ENCODE results near the gene HSPA1A. TPM values are rescaled to one million over a fixed set of nuclear protein-coding genes. Genes with fewer than 3 reads are reported as not detected.

HSPA1A gene
- total and polyA plus RNA-seq, 4 donors, result 28.8 to 120 (median 77.6) TPM

- no peak for DNase-seq (ENCODE audit: low spot score)
- no peak for TF ChIP-seq JUND (IDR thresholded peaks at IDR 0.05)
- no peak for TF ChIP-seq REST (IDR thresholded peaks at IDR 0.05)
- TF ChIP-seq SP1 (IDR thresholded peaks at IDR 0.05), result no peak
- TF ChIP-seq HNF4A (conservative IDR thresholded peaks at IDR 0.05), result no peak
- no peak for TF ChIP-seq ATF3 (IDR thresholded peaks at IDR 0.05)
- TF ChIP-seq MAX (IDR thresholded peaks at IDR 0.05), result no peak
- no peak for TF ChIP-seq RAD21 (IDR thresholded peaks at IDR 0.05)
- TF ChIP-seq CTCF (IDR thresholded peaks at IDR 0.05; ENCODE audit: low read depth, low read length, missing input control), result no peak
- TF ChIP-seq YY1 (IDR thresholded peaks at IDR 0.05), result no peak
- no peak for TF ChIP-seq GABPA (IDR thresholded peaks at IDR 0.05 in 1 of 2, conservative IDR thresholded peaks at IDR 0.05 in 1 of 2)
- no peak for TF ChIP-seq FOXA2 (IDR thresholded peaks at IDR 0.05)
- H3K4me3 ChIP-seq (ENCODE audit: low read depth in 1 of 3, low read length in 3 of 3), result no peak overlapping the region
- WGBS, result 75% methylated on average over 4 of the region's 4 CpGs
- H3K27ac ChIP-seq (ENCODE audit: low read depth in 1 of 2, low read length in 2 of 2), result no peak overlapping the region
- no peaks in the 10 kb centered on the region for H3K36me3 ChIP-seq (ENCODE audit: control insufficient read depth in 4 of 4, insufficient read depth in 3 of 4, low read depth in 1 of 4, low read length in 3 of 4)
- H3K9me3 ChIP-seq (ENCODE audit: control insufficient read depth in 4 of 4, low read length in 3 of 4), result no peaks in the 10 kb centered on the region
- peaks cover 2 to 19% (median 7%) of the 10 kb centered on the region in 4 donors for H3K4me1 ChIP-seq (ENCODE audit: control insufficient read depth in 4 of 4, insufficient read depth in 4 of 4, low read length in 3 of 4)
- H3K9ac ChIP-seq (ENCODE audit: low read depth in 1 of 2, low read length in 2 of 2), result no peak overlapping the region
- no peaks in the 10 kb centered on the region for H3K27me3 ChIP-seq (ENCODE audit: control insufficient read depth in 4 of 4, insufficient read depth in 4 of 4, low read length in 3 of 4)
These were observed 10.2 kb downstream of the HSPA1A start for GRCh38 chr6:31825553-31825952.

GRCh38 chr6:31826793-31827285 lies 11.5 kb downstream of the HSPA1A start:
- H3K27me3 ChIP-seq (ENCODE audit: control insufficient read depth in 4 of 4, insufficient read depth in 4 of 4, low read length in 3 of 4), result no peaks in the 10 kb centered on the region
- 38% methylated on average over 13 of the region's 13 CpGs for WGBS
- H3K27ac ChIP-seq (ENCODE audit: low read depth in 1 of 2, low read length in 2 of 2), result peak overlapping the region; percentile 73 to 86
- TF ChIP-seq FOXA2 (IDR thresholded peaks at IDR 0.05), result peak; percentile 4
- no peak for TF ChIP-seq NR2F2 (IDR thresholded peaks at IDR 0.05)
- TF ChIP-seq EGR1 (IDR thresholded peaks at IDR 0.05; ENCODE audit: low read depth in 2 of 2), result no peak
- TF ChIP-seq YY1 (IDR thresholded peaks at IDR 0.05), result no peak
- peak in 1 of 2 donors; percentile 5 for TF ChIP-seq GABPA (IDR thresholded peaks at IDR 0.05 in 1 of 2, conservative IDR thresholded peaks at IDR 0.05 in 1 of 2)
- H3K36me3 ChIP-seq (ENCODE audit: control insufficient read depth in 4 of 4, insufficient read depth in 3 of 4, low read depth in 1 of 4, low read length in 3 of 4), result no peaks in the 10 kb centered on the region
- peak overlapping the region; percentile 76 for H3K9ac ChIP-seq (ENCODE audit: low read depth in 1 of 2, low read length in 2 of 2)
- H3K9me3 ChIP-seq (ENCODE audit: control insufficient read depth in 4 of 4, low read length in 3 of 4), result no peaks in the 10 kb centered on the region
- DNase-seq (ENCODE audit: low spot score), result peak; percentile 76
- peak overlapping the region in 2 of 3 donors; percentile 5 to 65 for H3K4me3 ChIP-seq (ENCODE audit: low read depth in 1 of 3, low read length in 3 of 3)
- peaks cover 0 to 18% (median 6%) of the 10 kb centered on the region in 4 donors for H3K4me1 ChIP-seq (ENCODE audit: control insufficient read depth in 4 of 4, insufficient read depth in 4 of 4, low read length in 3 of 4)
